GM10266 (cell line): ENCODE results near the gene GET4.

Experiments
- DNase-seq: peaks from one replicate; pipeline ENCODE4 v3.0.0; 2012; ENCODE audit errors: extremely low spot score
- CTCF ChIP-seq: IDR thresholded peaks from 2 replicates; pipeline ENCODE4 v1.5.1; 2012; ENCODE audit warnings: mild to moderate bottlenecking, low read depth; ENCODE audit not compliant: control insufficient read depth, insufficient read depth; ENCODE audit errors: missing control alignments

Gene GET4

GRCh38 chr7:855686-856369 lies 20.5 kb upstream of the GET4 start:
- no peak for TF ChIP-seq CTCF
- DNase-seq, result no peak

DNA sequence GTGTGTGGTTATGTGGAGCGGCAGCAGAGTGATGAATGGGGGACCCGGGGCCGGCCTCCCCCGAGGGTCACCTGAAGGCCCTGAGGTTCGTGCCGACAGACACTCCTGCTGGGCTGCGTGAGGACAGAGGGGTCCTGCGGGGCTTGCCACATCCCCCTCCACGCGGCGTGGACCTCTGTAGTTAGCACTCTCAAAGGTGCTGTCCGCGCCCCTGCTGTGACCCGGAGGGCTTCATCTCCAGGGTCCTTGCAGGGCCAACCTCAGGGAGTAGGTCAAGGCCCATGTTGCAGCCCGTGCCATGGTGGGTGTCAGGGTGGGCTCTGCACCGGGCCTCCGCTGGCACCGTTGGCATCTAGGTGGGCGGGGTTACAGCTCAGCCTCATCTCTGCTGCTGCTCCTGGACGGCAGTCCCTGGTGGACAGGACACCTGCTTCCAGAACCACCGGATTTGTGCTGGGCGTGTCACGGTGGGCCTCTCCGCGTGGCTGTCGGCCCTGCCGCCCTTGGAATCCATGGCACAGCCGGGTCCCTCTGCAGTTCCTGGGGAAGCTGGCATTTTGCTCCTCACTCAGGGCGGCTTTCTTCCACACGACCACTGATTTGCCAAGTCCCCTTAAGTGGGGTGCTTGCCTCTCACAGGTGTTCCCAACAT lies 19.8 kb upstream of the GET4 start:
- TF ChIP-seq CTCF, result no peak
- no peak for DNase-seq

- TF ChIP-seq CTCF, result no peak
- DNase-seq, result no peak
Observed at GRCh38 chr7:857661-858060, 18.7 kb upstream of the GET4 start.

DNA sequence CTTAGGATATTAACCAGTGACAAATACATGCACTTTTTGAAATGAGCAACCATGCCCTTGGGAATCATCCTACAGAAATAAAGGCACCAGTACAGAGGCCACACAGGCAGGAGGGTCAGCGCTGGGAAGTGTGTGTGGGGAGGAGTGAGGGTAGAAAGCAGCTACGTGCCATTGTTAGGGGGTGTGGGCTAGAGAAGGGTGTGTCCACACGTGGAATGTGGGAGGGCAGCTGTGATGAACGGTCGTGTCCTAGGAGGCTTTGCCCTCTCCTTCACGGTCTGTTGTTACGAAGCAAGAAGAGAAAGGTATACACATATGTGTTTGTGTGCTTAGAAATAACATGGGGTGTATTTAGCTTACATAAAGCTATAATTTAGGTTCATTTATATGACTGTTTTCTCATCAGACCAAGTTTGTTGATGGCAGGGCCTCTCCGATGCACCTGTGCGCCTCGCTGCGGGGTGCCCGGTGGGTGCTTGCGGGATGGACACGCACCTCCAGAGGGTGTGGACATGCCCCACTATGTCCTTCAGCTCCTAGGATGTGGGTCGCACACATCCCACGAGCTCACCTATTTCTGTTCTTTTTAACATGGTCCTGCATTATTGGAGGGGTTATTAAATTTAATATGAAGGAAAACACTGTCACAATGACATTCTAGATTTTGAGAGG lies 16.9 kb upstream of the GET4 start:
- no peak for DNase-seq
- no peak for TF ChIP-seq CTCF

DNA sequence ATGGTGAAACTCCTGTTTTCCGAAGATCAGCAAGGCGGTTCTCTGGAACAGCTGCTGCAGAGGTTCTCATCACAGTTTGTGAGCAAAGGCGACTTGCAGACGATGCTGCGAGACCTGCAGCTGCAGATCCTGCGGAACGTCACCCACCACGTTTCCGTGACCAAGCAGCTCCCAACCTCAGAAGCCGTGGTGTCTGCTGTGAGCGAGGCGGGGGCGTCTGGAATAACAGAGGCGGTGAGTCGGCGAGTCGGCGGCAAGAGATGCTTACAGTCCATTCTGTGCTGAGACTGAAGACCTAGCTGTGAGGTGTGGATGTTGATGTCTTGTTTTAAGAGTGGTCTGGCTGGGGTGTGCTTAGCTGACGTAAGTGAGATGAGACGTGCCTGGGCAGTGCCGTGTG lies 16.2 kb upstream of the GET4 start:
- TF ChIP-seq CTCF, result no peak
- DNase-seq, result no peak

DNA sequence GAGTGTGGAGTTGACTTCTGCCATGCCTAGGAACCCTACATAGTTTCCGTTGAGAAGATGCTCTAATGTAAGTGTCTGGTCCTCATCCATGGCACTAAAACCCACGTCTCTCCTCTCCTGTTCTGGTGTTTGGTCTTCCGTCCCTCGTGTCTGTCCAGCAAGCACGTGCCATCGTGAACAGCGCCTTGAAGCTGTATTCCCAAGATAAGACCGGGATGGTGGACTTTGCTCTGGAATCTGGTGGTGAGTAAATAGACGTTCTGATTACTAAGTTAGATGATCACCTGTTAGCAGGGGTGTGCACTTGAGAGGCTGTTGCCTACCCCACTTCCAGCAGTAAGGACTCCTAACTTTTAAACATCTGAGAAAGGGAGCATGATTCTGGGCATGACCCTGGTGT lies 15.1 kb upstream of the GET4 start:
- no peak for DNase-seq
- TF ChIP-seq CTCF, result no peak

DNA sequence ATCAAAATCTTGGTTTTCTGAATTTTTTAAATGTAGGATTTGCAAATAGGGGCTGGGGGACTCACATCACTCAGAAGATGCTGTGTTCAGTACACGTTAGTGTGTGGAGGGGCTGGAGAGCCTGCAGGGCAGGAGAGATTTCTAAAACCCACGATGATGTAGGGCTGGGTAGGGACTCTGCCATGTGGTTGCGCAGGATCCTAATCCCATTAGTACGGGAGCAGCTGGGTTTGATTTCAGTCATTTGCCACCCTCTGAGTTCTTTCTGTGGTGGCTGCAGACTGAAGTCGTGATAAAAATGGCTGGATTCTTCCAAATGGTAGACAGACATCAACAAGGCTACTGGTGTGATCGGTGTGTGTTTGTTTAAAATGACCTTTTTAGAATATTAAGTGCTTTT lies 14.2 kb upstream of the GET4 start:
- TF ChIP-seq CTCF, result no peak

More for the DNA sequence above, 14.2 kb upstream of the GET4 start:
- no peak for DNase-seq
